H1 (cell line): Measurements from ENCODE around the gene PTX4. TPM values are rescaled to one million over a fixed set of nuclear protein-coding genes. Genes with fewer than 3 reads are reported as not detected.

Source experiments
- CTCF ChIA-PET: fragments of 300-600 bp; sonication (Branson Sonifier 250); formaldehyde crosslinking; loops from one replicate; lab custom pipeline; 2021; ENCODE audit not compliant: partially characterized antibody; lab: Charles Lee
- POLR2A ChIA-PET: fragments of 300-600 bp; sonication (Branson Sonifier 250); formaldehyde crosslinking; loops from one replicate; lab custom pipeline; 2021; ENCODE audit warnings: inconsistent platforms; ENCODE audit not compliant: partially characterized antibody; lab: Charles Lee
- DNase-seq, 2 experiments: peaks; one replicate each; pipeline versions ENCODE4 v3.0.0 to v3.0.0-alpha.2; 2010 to 2022; ENCODE audit warnings: low spot score in 2 of 2, low read depth in 1 of 2, mixed read lengths in 1 of 2
- FAIRE-seq: peaks from 2 replicates; lab custom pipeline; 2011; peaks lifted over from hg19 to GRCh38; lab: Jason Lieb, UNC
- H2AFZ ChIP-seq: 2 replicates; pipeline ENCODE4 v1.8.1; 2012; ENCODE audit warnings: low read length, inconsistent platforms
- H2AK5ac ChIP-seq: 2 replicates; pipeline ENCODE4 v1.6.1; 2013; ENCODE audit warnings: low read depth, low read length
- H2BK120ac ChIP-seq: replicated peaks from 2 replicates; pipeline ENCODE3; 2013; ENCODE audit warnings: low read depth, low read length, inconsistent platforms
- H2BK12ac ChIP-seq: 2 replicates; pipeline ENCODE4 v1.6.1; 2013; ENCODE audit warnings: low read depth, low read length
- H2BK15ac ChIP-seq: 2 replicates; pipeline ENCODE4 v1.6.1; 2013; ENCODE audit warnings: low read length
- H2BK20ac ChIP-seq: 2 replicates; pipeline ENCODE4 v1.6.1; 2013; ENCODE audit warnings: low read length
- H2BK5ac ChIP-seq: 2 replicates; pipeline ENCODE4 v1.6.1; 2013; ENCODE audit warnings: low read depth, low read length
- H3K14ac ChIP-seq: 2 replicates; pipeline ENCODE4 v1.6.1; 2013; ENCODE audit warnings: inconsistent platforms; ENCODE audit not compliant: insufficient read length
- H3K18ac ChIP-seq: 2 replicates; pipeline ENCODE4 v1.6.1; 2013; ENCODE audit warnings: low read length; ENCODE audit errors: extremely low read depth
- H3K23ac ChIP-seq: 2 replicates; pipeline ENCODE4 v1.6.1; 2013; ENCODE audit warnings: inconsistent platforms; ENCODE audit not compliant: insufficient read length
- H3K23me2 ChIP-seq: 2 replicates; pipeline ENCODE4 v1.6.1; 2013; ENCODE audit warnings: low read depth, low read length
- H3K27ac ChIP-seq: 2 replicates; pipeline ENCODE4 v1.6.1; 2011; ENCODE audit warnings: low read depth, low read length, inconsistent platforms
- H3K27me3 ChIP-seq, 4 experiments: replicated peaks in 1 of 4; 1 replicate in 1 of 4; 2 replicates in 3 of 4; pipeline versions ENCODE4 v1.6.1 to v1.8.1; 2011 to 2013; ENCODE audit warnings: low read length in 3 of 4, mild to moderate bottlenecking in 3 of 4, inconsistent platforms in 2 of 4, mixed read lengths in 2 of 4, moderate library complexity in 1 of 4; ENCODE audit not compliant: control insufficient read depth in 3 of 4, insufficient read depth in 3 of 4; ENCODE audit errors: extremely low read depth in 1 of 4
- H3K36me3 ChIP-seq, 4 experiments: 2 replicates each; pipeline versions ENCODE4 v1.6.1 to v1.8.1; 2011 to 2013; ENCODE audit warnings: mild to moderate bottlenecking in 4 of 4, low read length in 3 of 4, moderate library complexity in 2 of 4, control low read depth in 1 of 4, inconsistent platforms in 1 of 4; ENCODE audit not compliant: insufficient read depth in 4 of 4, control insufficient read depth in 2 of 4
- H3K4ac ChIP-seq: replicated peaks from 2 replicates; pipeline ENCODE3; 2013; ENCODE audit warnings: low read length, low read depth, mixed read lengths, inconsistent platforms; ENCODE audit not compliant: insufficient read length
- H3K4me1 ChIP-seq, 4 experiments: replicated peaks in 1 of 4; 1 replicate in 1 of 4; 2 replicates in 3 of 4; pipeline versions ENCODE4 v1.6.1 to v1.8.1; 2011 to 2013; ENCODE audit warnings: low read length in 3 of 4, inconsistent platforms in 2 of 4, mixed read lengths in 1 of 4; ENCODE audit not compliant: insufficient read depth in 4 of 4, control insufficient read depth in 3 of 4
- H3K4me2 ChIP-seq, 2 experiments: 2 replicates each; pipeline versions ENCODE4 v1.6.1 to v1.8.1; 2011 to 2013; ENCODE audit warnings: low read depth in 2 of 2, low read length in 2 of 2, control low read depth in 1 of 2, inconsistent platforms in 1 of 2, mild to moderate bottlenecking in 1 of 2; ENCODE audit not compliant: insufficient read depth in 1 of 2
- H3K4me3 ChIP-seq, 4 experiments: fragments of 200-600, 300-600 bp in 1 of 4; sonication (generic), shearing (Covaris generic), sonication (Bioruptor Twin) in 1 of 4; 2 replicates each; pipeline versions ENCODE4 v1.5.1 to v1.8.1; 2011 to 2016; ENCODE audit warnings: low read length in 4 of 4, low read depth in 3 of 4, control low read depth in 2 of 4, inconsistent platforms in 2 of 4, mild to moderate bottlenecking in 2 of 4, mixed read lengths in 1 of 4, moderate library complexity in 1 of 4; ENCODE audit not compliant: insufficient read depth in 2 of 4; ENCODE audit errors: extremely low read depth in 1 of 4
- H3K56ac ChIP-seq: replicated peaks from 2 replicates; pipeline ENCODE3; 2013; ENCODE audit warnings: low read depth, mild to moderate bottlenecking, mixed read lengths, low read length, inconsistent platforms; ENCODE audit not compliant: insufficient read length
- H3K79me1 ChIP-seq: 2 replicates; pipeline ENCODE4 v1.6.1; 2013; ENCODE audit warnings: low read depth, low read length, control low read depth
- H3K79me2 ChIP-seq, 2 experiments: 2 replicates each; pipeline versions ENCODE4 v1.6.1 to v1.8.1; 2012 to 2013; ENCODE audit warnings: low read length in 2 of 2, mild to moderate bottlenecking in 2 of 2, inconsistent platforms in 1 of 2; ENCODE audit not compliant: insufficient read depth in 2 of 2, control insufficient read depth in 1 of 2
- H3K9ac ChIP-seq, 4 experiments: replicated peaks in 1 of 4; 1 replicate in 1 of 4; 2 replicates in 3 of 4; pipeline versions ENCODE4 v1.6.1 to v1.8.1; 2011 to 2013; ENCODE audit warnings: low read depth in 3 of 4, low read length in 3 of 4, control low read depth in 2 of 4, mild to moderate bottlenecking in 2 of 4, moderate library complexity in 2 of 4, inconsistent platforms in 1 of 4; ENCODE audit errors: extremely low read depth in 1 of 4
- H3K9me3 ChIP-seq, 2 experiments: 2 replicates each; pipeline versions ENCODE4 v1.6.1 to v1.8.1; 2012 to 2013; ENCODE audit warnings: mild to moderate bottlenecking in 2 of 2, moderate library complexity in 2 of 2, control low read depth in 1 of 2, inconsistent platforms in 1 of 2, low read depth in 1 of 2, low read length in 1 of 2, mixed read lengths in 1 of 2; ENCODE audit not compliant: insufficient read depth in 2 of 2
- H4K20me1 ChIP-seq, 2 experiments: replicated peaks in 1 of 2; 2 replicates each; pipeline versions ENCODE3 to v1.8.1; 2011 to 2013; ENCODE audit warnings: inconsistent platforms in 2 of 2, low read length in 2 of 2, mild to moderate bottlenecking in 1 of 2; ENCODE audit not compliant: insufficient read depth in 2 of 2, control insufficient read depth in 1 of 2
- H4K5ac ChIP-seq: 2 replicates; pipeline ENCODE4 v1.6.1; 2013; ENCODE audit warnings: low read length, low read depth, mixed read lengths, inconsistent platforms; ENCODE audit not compliant: insufficient read length
- H4K8ac ChIP-seq: 2 replicates; pipeline ENCODE4 v1.8.0; 2013; ENCODE audit warnings: mild to moderate bottlenecking, moderate library complexity, low read length, inconsistent platforms; ENCODE audit not compliant: insufficient read depth; ENCODE audit errors: extremely low read depth
- H4K91ac ChIP-seq: replicated peaks from 2 replicates; pipeline ENCODE3; 2013; ENCODE audit warnings: low read length, mixed read lengths, inconsistent platforms; ENCODE audit not compliant: insufficient read length
- CBX8 ChIP-seq: fragments of 300-800, 300-1000 bp; sonication (generic); IDR thresholded peaks from 2 replicates; pipeline ENCODE4 v1.7.1; 2016; ENCODE audit warnings: low read depth, low read length, borderline replicate concordance
- FOSL1 ChIP-seq: IDR thresholded peaks from 2 replicates; pipeline ENCODE4 v1.6.1; 2011; ENCODE audit warnings: mild to moderate bottlenecking, low read depth, low read length, moderate library complexity; ENCODE audit not compliant: insufficient read depth
- JUN ChIP-seq: IDR thresholded peaks from 2 replicates; pipeline ENCODE4 v1.6.1; 2011; ENCODE audit warnings: low read depth, mild to moderate bottlenecking, improper control_type of control experiment, low read length
- JUND ChIP-seq: IDR thresholded peaks from 2 replicates; pipeline ENCODE4 v1.6.1; 2011; ENCODE audit warnings: mild to moderate bottlenecking, improper control_type of control experiment, low read length
- KDM4A ChIP-seq: IDR thresholded peaks from one replicate; pipeline ENCODE4 v1.7.1; 2012; ENCODE audit warnings: low read depth, mild to moderate bottlenecking, moderate library complexity, low read length, inconsistent platforms; ENCODE audit not compliant: severe bottlenecking
- POU5F1 ChIP-seq: IDR thresholded peaks from 2 replicates; pipeline ENCODE4 v1.6.1; 2011; ENCODE audit warnings: low read depth, mild to moderate bottlenecking, low read length, moderate library complexity
- RXRA ChIP-seq: IDR thresholded peaks from 2 replicates; pipeline ENCODE4 v1.6.1; 2011; ENCODE audit warnings: low read depth, mild to moderate bottlenecking, low read length, moderate library complexity; ENCODE audit not compliant: insufficient read depth
- ZNF274 ChIP-seq: IDR thresholded peaks from 2 replicates; pipeline ENCODE4 v1.7.0; 2012; ENCODE audit warnings: low read length, borderline replicate concordance; ENCODE audit errors: extremely low read depth
- WGBS, 2 experiments: shearing (Covaris generic) in 1 of 2; methylation state at CpG; one replicate each; pipeline versions ENCODE4 v1.1.6 to v1.1.7; 2013 to 2015; ENCODE audit warnings: low lambda C conversion rate in 2 of 2, mixed read lengths in 2 of 2, inconsistent platforms in 1 of 2, low coverage in 1 of 2, missing lambda C conversion rate in 1 of 2; ENCODE audit not compliant: insufficient replicate concordance in 2 of 2, insufficient coverage in 1 of 2, insufficient read length in 1 of 2; ENCODE audit errors: extremely low coverage in 1 of 2, missing lambda C conversion rate in 1 of 2; 5-methylcytosine and 5-hydroxymethylcytosine counted together
- polyA plus RNA-seq, 7 experiments: library from polyadenylated mRNA; depleted of rRNA in 3 of 7; stranded (reverse) in 5 of 7; unstranded in 2 of 7; fragments of >200 nt in 5 of 7; fragments of 200-250 nt in 2 of 7; gene quantifications; 1 replicate in 5 of 7; 2 replicates in 1 of 7; 4 replicates in 1 of 7; pipeline versions ENCODE4 v1.2.1 to v1.2.3, GENCODE V29; 2011 to 2013; ENCODE audit warnings: missing spikeins in 2 of 7, mixed read lengths in 2 of 7
- total RNA-seq: library from RNA; stranded (reverse); fragmentation: NEBNext Ultra II Directional; extraction: Animal tissue kit (Norgen Biotek cat#: 25700); gene quantifications from 2 replicates; pipeline ENCODE4 v1.2.1, GENCODE V29; 2021
- TF ChIP-seq, protein P1 (sequence below): IDR thresholded peaks from 2 replicates; pipeline ENCODE4 v1.6.1; 2011; ENCODE audit warnings: low read length, improper control_type of control experiment

The PTX4 gene
- total and polyA plus RNA-seq, 2 of the 8 experiments (the other 6 are each of a cell fraction or from before 2014, with no cell fraction given): not detected

DNA sequence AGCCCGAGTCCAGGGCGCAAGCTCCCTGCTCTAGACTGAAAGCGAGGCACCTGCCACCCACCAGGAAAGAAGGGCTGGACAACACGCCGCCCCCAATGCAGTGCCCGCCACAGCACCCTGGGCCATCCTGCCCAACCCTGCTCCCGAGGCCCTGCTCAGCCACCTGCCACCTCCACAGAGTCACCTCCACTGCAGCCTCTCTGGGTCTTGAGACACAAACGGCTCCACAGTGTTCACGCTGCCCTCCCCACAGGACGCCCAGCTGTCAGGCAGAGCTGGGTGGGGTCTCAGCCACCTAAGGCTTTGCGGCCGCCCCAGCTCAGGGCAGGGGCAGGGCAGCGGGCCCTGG lies 23.2 kb downstream of the PTX4 start:
- ChIA-PET CTCF (no interaction called here), POLR2A (interaction anchor here (0.7 to 1.2 kb wide), 3 partner anchors 8 to 23 kb away, joined by 3 read pairs; no protein-coding TSS in a partner anchor)
- Histone ChIP-seq H3K14ac (no peak overlapping the region), H3K18ac (no peak overlapping the region), H3K27me3 (no peaks in the 10 kb centered on the region), H4K5ac (no peak overlapping the region), H3K23me2 (no peaks in the 10 kb centered on the region), H4K8ac (peak overlapping the region; percentile 71; the same call in 1 of the 2 replicates), H4K91ac (no peak overlapping the region), H2BK5ac (no peak overlapping the region), H3K23ac (no peak overlapping the region), H3K27ac (no peak overlapping the region), H2BK12ac (no peak overlapping the region), H3K9me3 (no peaks in the 10 kb centered on the region), H2AFZ (no peak overlapping the region), H3K4ac (no peak overlapping the region), H3K4me3 (no peak overlapping the region), H2AK5ac (no peak overlapping the region), H4K20me1 (peaks cover 5 to 17% of the 10 kb centered on the region in 2 experiments), H3K4me1 (no peaks in the 10 kb centered on the region), H3K79me1 (peaks cover 21% of the 10 kb centered on the region), H2BK120ac (no peak overlapping the region), H2BK15ac (no peak overlapping the region), H2BK20ac (no peak overlapping the region), H3K36me3 (peaks cover 0 to 17% (median under 1%) of the 10 kb centered on the region in 4 experiments; a peak in 4 of 8 replicates), H3K4me2 (no peak overlapping the region), H3K79me2 (peaks cover 0 to 44% of the 10 kb centered on the region in 2 experiments; a peak in 2 of 4 replicates), H3K9ac (no peak overlapping the region), H3K56ac (no peak overlapping the region)
- no peak for FAIRE-seq
- WGBS, 2 experiments: 88% methylated on average over 11 of the region's 13 CpGs; no CpG with 5 or more reads in 1 of the 2 experiments
- no peak for TF ChIP-seq CBX8
- TF ChIP-seq RXRA: no peak
- no peak for TF ChIP-seq FOSL1
- no peak for TF ChIP-seq JUND
- TF ChIP-seq, protein P1, sequence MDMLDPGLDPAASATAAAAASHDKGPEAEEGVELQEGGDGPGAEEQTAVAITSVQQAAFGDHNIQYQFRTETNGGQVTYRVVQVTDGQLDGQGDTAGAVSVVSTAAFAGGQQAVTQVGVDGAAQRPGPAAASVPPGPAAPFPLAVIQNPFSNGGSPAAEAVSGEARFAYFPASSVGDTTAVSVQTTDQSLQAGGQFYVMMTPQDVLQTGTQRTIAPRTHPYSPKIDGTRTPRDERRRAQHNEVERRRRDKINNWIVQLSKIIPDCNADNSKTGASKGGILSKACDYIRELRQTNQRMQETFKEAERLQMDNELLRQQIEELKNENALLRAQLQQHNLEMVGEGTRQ: no peak
- no peak for TF ChIP-seq ZNF274
- no peak for TF ChIP-seq JUN
- no peak for TF ChIP-seq POU5F1
- no peak for TF ChIP-seq KDM4A
- peak in 1 of 2 experiments; percentile 32 for DNase-seq
